Stimulated activated CD4-positive, alpha-beta T cell treated with anti-CD3 and anti-CD28 coated beads, Interleukin-1b, Interleukin-23, amount 100 ng/mL, for 48 hours (primary cell): ENCODE data around the gene BMP8A.
"Not testable (repeated sequence)": the region's sequence is repeated elsewhere in the genome, so short reads cannot be mapped to it uniquely, and the experiment has no call there.

ENCODE experiments used
- DNase-seq: peaks from one replicate; pipeline ENCODE4 v3.0.0-alpha.2; 2020

The BMP8A gene

DNA sequence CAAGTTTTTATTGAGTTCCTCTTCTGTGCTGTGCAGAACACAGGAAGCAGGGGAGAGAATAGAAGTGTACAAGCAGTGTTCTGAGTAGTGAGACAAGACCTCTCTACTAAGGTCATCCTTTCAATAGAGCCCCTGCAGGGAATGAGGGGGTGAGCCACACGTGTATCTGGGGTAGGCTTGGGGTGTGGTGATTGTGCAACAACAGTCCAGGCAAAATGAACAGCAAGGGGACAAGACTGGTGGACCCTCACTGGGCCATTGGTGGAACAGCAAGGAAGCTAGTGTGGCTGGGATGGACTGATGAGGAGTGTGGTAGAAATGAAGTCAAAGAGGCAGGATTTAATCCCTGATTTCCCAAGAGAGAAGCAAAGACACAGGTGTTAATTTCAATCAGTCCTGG lies 8.2 kb upstream of the BMP8A start:
- DNase-seq: no peak

DNA sequence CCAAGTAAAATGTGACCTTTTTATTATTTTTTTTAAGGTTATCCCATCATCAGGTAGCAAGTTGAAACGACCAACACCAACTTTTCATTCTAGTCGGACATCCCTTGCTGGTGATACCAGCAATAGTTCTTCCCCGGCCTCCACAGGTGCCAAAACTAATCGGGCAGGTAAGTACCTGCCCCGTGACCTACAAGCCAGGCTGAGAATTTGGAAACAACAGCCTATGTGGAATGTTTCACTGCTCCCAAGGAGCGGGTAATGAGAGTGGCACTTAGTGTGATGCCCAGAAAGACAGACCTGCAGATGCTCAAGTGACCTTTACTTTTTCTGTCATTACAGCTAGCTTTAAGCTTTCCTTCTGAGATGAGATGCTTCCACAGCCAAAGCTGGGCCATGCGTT lies 6.9 kb upstream of the BMP8A start:
- DNase-seq: no peak

DNA sequence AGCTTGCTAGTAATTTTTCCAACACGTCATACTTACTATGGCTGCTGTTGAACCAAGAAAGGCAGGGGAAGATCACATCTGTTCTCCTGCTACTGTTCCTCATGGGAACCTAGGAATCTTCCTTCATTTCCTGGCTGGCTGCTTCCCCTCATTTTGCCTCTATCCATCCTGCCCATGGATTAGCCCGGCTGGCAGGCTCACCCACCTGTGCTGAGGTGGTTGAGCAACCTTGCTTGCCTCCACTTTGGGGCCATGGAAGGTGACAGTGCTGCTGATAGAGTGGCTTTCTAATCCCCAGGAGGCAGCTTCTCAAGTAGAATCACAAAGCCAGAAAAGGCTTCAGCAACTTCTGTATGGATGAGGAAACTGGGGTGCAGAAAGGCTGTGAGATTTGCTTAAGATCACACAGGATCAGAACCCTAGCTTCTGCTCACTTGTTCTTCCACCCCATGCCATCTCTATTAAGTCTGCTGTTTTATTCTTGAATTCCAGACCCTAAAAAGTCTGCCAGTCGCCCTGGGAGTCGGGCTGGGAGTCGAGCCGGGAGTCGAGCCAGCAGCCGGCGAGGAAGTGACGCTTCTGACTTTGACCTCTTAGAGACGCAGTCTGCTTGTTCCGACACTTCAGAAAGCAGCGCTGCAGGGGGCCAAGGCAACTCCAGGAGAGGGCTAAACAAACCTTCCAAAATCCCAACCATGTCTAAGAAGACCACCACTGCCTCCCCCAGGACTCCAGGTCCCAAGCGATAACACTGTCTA lies 6.2 kb upstream of the BMP8A start:
- DNase-seq: no peak

GRCh38 chr1:39488012-39488545 lies 3.4 kb upstream of the BMP8A start:
- no peak for DNase-seq

DNA sequence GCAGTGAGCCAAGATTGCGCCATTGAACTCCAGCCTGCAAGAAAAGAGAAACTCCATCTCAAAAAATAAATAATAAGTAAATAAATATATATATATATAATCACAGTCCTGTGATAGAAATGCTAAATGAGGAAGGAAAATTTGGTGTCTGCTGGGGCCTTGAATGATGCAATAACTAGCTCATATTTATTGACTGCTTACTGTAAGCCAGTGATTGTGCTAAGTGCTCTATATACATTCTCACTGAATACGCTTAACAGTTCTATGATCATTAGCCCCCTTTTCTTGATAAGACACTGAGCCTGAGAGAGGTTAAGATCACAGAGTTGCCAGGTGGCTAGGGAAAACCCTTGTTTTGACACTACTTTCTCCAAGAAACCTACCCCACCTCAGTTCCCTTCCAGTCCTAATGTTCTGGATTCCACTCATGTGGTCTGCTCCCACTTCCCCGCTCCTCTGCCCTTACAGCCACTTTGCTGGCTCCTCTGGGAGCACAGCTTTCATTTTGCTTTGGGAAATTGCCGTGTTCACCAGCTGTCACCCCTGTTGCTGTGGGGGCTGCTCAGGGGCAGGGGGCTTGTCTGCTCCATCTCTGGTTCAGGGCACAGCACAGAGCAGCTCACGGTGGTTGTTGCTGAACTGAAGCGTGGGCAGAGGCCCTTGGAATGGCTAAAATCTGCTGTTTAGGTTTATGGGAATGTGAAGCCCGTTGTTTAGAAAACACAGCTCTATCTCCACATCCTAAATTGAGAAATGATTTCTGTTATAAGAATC lies 2.5 kb upstream of the BMP8A start:
- no peak for DNase-seq

DNA sequence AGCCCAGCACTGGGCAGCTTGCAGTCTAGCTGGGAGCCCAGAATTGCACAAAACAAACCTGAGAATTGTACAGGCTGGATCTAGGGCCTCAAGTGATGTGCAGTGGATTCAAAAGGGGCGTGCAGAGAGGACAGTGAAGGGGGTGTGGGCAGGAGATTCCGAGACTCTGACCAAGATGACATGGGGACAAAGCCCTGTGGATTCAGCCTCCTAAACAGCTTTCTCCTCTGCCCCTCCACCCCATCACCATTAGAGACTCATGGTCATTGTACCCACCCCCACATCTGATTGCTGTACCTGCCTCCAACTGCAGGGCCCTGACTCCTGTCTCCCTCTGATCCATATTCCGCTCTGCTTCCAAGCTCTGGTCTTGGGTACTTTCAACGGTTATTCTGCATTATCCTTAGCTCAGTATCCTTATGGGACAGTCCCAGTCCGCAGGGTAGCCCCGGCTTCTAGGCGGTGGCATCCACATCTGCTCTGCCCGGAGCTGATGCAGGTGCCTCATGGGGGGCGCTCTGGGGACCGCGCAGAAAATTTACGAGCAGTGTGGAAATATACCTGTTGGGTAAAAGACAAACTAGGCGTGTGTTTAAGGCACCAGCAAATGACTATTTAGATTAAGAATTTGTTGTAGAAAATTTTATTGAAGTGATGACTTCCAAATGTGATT lies 1.7 kb upstream of the BMP8A start:
- no peak for DNase-seq

DNA sequence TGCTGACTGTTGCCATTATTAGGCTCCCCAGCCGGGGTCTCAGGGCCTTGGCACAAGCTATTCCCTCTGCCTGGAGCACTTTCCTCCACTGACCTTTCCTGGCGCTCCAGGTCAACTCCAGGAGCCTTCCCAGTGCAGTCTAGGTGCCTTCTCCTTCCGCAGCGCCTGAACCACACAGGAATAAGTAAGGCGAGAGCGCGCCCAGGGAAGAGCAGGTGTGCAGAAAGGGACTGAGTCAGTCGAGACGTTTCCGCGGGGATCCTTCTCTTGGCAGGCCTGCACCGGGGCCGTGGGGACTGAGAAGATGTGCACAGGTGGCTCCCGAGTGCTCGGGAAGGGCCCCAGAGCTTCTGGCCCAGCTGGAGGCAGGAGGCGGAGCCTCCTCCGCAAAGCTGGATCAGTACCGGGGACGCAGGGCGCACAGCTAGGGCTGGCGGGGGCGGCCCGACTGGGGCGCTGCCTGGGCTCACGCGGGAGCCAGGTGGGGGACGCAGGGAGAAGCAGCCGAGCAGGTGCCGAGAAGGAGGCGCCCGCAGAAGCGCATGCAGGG lies 765 bp upstream of the BMP8A start:
- DNase-seq: no peak

DNA sequence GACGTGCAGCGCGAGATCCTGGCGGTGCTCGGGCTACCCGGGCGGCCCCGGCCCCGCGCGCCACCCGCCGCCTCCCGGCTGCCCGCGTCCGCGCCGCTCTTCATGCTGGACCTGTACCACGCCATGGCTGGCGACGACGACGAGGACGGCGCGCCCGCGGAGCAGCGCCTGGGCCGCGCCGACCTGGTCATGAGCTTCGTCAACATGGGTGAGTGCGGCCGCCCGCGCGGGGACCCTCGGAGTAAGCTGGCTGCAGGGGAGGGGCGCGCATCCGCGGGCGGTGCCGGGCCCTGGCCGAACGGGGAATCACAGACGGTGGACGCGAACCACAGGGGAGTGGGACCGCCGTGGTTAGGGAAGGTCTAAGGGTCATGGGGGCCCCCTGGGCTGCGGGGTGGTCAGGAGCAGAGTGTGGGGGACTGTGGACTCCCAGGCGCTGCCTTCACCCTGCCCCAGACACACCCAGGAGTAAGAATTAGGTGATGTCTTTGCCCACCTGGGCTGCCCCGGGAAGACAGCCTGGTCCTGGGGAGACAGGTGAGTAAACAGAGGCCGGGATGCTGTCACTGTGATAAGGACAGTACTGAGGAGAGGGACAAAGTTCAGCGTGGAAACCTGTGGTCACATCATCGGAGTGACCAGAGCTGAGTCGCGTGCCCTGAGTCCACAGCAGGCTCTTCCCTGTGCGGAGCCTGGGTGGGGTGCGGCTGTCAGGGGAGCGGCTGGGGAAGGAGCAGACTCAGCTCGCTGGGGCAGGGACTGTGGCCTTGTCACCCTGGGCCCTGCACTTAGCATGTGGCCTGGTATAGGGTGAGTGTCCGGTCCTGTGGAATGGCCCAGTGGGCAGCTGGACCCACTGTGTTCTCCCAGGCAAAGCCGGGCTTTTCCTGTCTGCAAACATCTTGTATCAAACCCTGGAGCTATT lies 944 bp downstream of the BMP8A start:
- DNase-seq: not testable (repeated sequence)

DNA sequence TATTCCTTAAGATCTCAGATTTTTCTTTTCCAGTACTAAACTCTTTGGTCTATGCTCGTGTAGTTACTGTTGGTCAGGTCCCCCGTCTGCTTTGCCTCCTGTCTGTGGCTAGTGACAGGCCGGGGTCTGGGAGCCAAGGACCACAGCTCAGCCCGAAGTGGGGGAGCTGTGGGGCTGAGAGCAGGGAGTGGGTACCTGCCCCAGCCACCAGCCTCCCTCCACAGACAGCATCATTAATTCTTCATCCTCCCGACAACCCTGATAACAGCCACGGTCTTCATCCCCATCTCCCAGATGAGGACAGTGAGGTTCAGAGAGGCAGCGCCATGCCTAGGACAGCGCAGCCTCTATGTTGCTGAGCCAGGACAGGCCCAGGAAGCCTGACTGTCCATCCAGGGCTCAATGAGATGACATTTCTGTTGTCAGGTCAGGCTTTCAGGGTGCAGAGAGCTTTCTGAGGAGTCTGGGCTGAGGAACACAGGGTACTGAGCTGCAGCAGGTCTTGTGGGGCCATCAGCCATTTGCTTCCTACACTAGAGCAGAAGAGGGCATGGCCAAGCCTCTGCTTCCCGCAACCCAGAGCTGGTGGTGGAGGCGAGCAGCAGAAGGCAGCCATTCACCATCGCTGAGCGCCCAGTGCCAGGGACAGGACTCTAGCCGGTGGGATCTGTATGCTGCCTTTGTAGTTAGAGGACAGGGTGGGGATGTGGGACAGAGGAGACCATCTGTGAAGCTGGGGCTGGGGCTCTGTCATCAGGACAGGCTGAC lies 1.8 kb downstream of the BMP8A start:
- not testable (repeated sequence) for DNase-seq

GRCh38 chr1:39494671-39495410 lies 3.4 kb downstream of the BMP8A start:
- DNase-seq: no peak

DNA sequence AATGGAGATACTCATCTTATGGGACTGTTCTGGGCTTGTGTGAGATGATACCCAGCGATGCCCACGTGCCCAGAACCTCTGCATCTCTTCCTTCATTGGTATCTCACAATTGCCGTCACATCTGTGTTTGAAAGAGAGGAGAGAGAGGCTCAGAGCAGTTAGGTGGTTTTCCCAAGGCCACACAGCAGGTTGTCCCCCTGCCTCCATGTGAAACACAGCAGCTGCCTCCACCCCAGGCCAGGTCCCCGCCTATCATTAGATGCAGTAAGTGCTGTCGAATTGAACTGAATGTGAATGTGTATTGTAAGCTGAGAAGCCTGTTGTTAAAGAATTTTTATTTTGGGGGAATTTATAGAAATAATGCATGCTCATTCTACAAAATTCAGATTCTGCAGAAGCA lies 5.1 kb downstream of the BMP8A start:
- DNase-seq: not testable (repeated sequence)

GRCh38 chr1:39497585-39497984 lies 6.1 kb downstream of the BMP8A start:
- DNase-seq: no peak

- DNase-seq: not testable (repeated sequence)
These were observed 6.8 kb downstream of the BMP8A start for GRCh38 chr1:39498096-39498710.

DNA sequence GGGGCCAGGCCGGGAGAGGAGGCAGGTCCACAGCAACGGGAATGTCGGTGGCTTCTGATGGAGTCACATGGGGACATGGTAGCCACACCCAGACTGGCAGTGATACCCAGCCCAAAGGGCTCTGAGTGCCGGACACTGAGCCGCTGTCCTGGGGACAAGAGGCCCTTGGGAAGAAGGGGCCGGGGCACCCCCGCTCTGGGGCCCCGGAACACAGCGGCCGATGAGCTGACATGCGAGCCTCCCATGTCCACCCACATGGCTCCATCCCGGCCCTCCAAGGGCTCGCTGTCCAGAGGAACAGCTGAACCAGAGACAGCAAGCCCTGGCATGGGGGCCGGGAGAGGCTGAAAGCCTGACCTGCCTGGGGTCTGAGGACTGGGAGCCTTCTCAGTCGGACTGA lies 7.4 kb downstream of the BMP8A start:
- not testable (repeated sequence) for DNase-seq

GRCh38 chr1:39499668-39500067 lies 8.2 kb downstream of the BMP8A start:
- DNase-seq: no peak

GRCh38 chr1:39500862-39501389 lies 9.5 kb downstream of the BMP8A start:
- DNase-seq: no peak

DNA sequence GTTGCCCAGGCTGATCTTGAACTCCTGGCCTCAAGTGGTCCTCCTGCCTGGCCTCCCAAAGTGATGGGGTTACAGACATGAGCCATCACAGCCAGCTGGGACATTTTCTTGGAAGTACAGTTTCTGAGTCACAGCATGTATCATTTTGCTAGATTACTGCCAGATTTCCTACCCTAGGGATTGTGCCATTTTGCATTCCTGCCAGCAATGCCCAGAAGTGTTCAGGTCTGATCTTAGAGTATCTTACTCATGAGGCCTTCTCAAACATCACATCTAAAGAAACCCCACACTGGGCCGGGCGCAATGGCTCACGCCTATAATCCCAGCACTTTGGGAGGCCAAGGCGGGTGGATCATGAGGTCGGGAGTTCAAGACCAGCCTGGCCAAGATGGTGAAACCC lies 10.2 kb downstream of the BMP8A start:
- DNase-seq: no peak

- not testable (repeated sequence) for DNase-seq
These were observed 13.0 kb downstream of the BMP8A start for GRCh38 chr1:39504436-39504835.

- DNase-seq: no peak
These were observed 13.9 kb downstream of the BMP8A start for GRCh38 chr1:39505289-39505688.
